OCI-LY3 (cell line): ENCODE data around the gene SEMG1.

ENCODE experiments used
- H2AFZ ChIP-seq: fragments of 200-600, 300-600 bp; shearing (Covaris generic); 2 replicates; pipeline ENCODE4 v1.6.0; 2014; ENCODE audit warnings: antibody characterized with exemption, low read depth, low read length
- H3K27ac ChIP-seq: fragments of 200-600, 300-600 bp; sonication (generic); 2 replicates; pipeline ENCODE4 v1.5.1; 2014; ENCODE audit warnings: mild to moderate bottlenecking, low read length, moderate library complexity, mixed read lengths
- H3K27me3 ChIP-seq: fragments of 200-600, 300-600 bp; sonication (generic); 2 replicates; pipeline ENCODE4 v1.6.1; 2014; ENCODE audit warnings: low read depth, low read length, mixed read lengths
- H3K36me3 ChIP-seq: fragments of 200-600, 300-600 bp; sonication (generic); replicated peaks from 2 replicates; pipeline ENCODE3; 2014; ENCODE audit warnings: low read depth, low read length, mixed read lengths
- H3K4me1 ChIP-seq: fragments of 300-600, 200-600 bp; sonication (generic); 2 replicates; pipeline ENCODE4 v1.6.1; 2014; ENCODE audit warnings: low read length, mixed read lengths
- H3K4me2 ChIP-seq: fragments of 200-600, 300-600 bp; sonication (generic); 2 replicates; pipeline ENCODE4 v1.6.1; 2014; ENCODE audit warnings: low read length, mixed read lengths
- H3K4me3 ChIP-seq: fragments of 300-600, 200-600 bp; sonication (generic); 2 replicates; pipeline ENCODE4 v1.5.1; 2014; ENCODE audit warnings: antibody characterized with exemption, mild to moderate bottlenecking, low read length, moderate library complexity
- H3K79me2 ChIP-seq: fragments of 300-600, 200-600 bp; shearing (Covaris generic); 2 replicates; pipeline ENCODE4 v1.6.1; 2014; ENCODE audit warnings: mild to moderate bottlenecking, low read length, mixed read lengths
- H3K9ac ChIP-seq: fragments of 300-600, 200-600 bp; shearing (Covaris generic); 2 replicates; pipeline ENCODE4 v1.6.0; 2014; ENCODE audit warnings: mild to moderate bottlenecking, low read length, moderate library complexity
- H3K9me3 ChIP-seq: fragments of 200-600, 300-600 bp; shearing (Covaris generic); 2 replicates; pipeline ENCODE4 v1.6.1; 2014; ENCODE audit warnings: low read length, mixed read lengths; ENCODE audit not compliant: insufficient read depth
- H4K20me1 ChIP-seq: fragments of 200-600, 300-600 bp; sonication (generic); 2 replicates; pipeline ENCODE4 v1.6.1; 2016; ENCODE audit warnings: low read length, mixed read lengths; ENCODE audit not compliant: insufficient read depth
- CTCF ChIP-seq: fragments of 200-600, 300-600 bp; sonication (generic); IDR thresholded peaks from 2 replicates; pipeline ENCODE4 v1.5.1; 2014; ENCODE audit warnings: antibody characterized with exemption, low read length, low read depth
- EZH2phosphoT487 ChIP-seq: fragments of 200-600 bp; shearing (Covaris generic); IDR thresholded peaks from 2 replicates; pipeline ENCODE4 v1.6.1; 2018; ENCODE audit warnings: antibody characterized with exemption, mixed run types, low read depth

The SEMG1 gene

GRCh38 chr20:45211569-45212474 lies 5.0 kb downstream of the SEMG1 start:
- no peaks in the 10 kb centered on the region for H4K20me1 ChIP-seq
- H2AFZ ChIP-seq, result no peak overlapping the region
- no peak for TF ChIP-seq EZH2phosphoT487
- no peak for TF ChIP-seq CTCF
- no peaks in the 10 kb centered on the region for H3K36me3 ChIP-seq
- no peak overlapping the region for H3K4me2 ChIP-seq
- no peak overlapping the region for H3K4me3 ChIP-seq
- no peak overlapping the region for H3K27ac ChIP-seq
- no peaks in the 10 kb centered on the region for H3K79me2 ChIP-seq
- no peaks in the 10 kb centered on the region for H3K9me3 ChIP-seq
- H3K9ac ChIP-seq, result no peak overlapping the region
- H3K27me3 ChIP-seq, result peaks cover 33% of the 10 kb centered on the region
- no peaks in the 10 kb centered on the region for H3K4me1 ChIP-seq

- Histone ChIP-seq H2AFZ (no peak overlapping the region), H3K9me3 (no peaks in the 10 kb centered on the region), H3K27me3 (peaks cover 26% of the 10 kb centered on the region; the same call in 1 of the 2 replicates), H3K79me2 (no peaks in the 10 kb centered on the region), H3K4me1 (no peaks in the 10 kb centered on the region), H3K4me2 (no peak overlapping the region), H3K27ac (no peak overlapping the region), H3K36me3 (no peaks in the 10 kb centered on the region), H3K9ac (no peak overlapping the region), H4K20me1 (no peaks in the 10 kb centered on the region), H3K4me3 (no peak overlapping the region)
- no peak for TF ChIP-seq EZH2phosphoT487
- TF ChIP-seq CTCF, result no peak
Observed at GRCh38 chr20:45212836-45213235, 6.0 kb downstream of the SEMG1 start.

GRCh38 chr20:45218124-45218523 lies 11.3 kb downstream of the SEMG1 start:
- no peak for TF ChIP-seq EZH2phosphoT487
- no peak for TF ChIP-seq CTCF
- 0 out of 2 replicates have a peak, but pooled peaks cover 3% of the 10 kb centered on the region for H3K9me3 ChIP-seq
- H3K27ac ChIP-seq, result no peak overlapping the region
- H3K9ac ChIP-seq, result no peak overlapping the region
- H3K79me2 ChIP-seq, result no peaks in the 10 kb centered on the region
- no peak overlapping the region for H2AFZ ChIP-seq
- H4K20me1 ChIP-seq, result no peaks in the 10 kb centered on the region
- no peak overlapping the region for H3K4me2 ChIP-seq
- no peak overlapping the region for H3K4me3 ChIP-seq
- H3K36me3 ChIP-seq, result no peaks in the 10 kb centered on the region
- H3K4me1 ChIP-seq, result no peaks in the 10 kb centered on the region
- H3K27me3 ChIP-seq, result peaks cover 41% of the 10 kb centered on the region

- Histone ChIP-seq H3K27ac (no peak overlapping the region), H3K4me1 (no peaks in the 10 kb centered on the region), H2AFZ (no peak overlapping the region), H3K4me2 (no peak overlapping the region), H3K27me3 (peaks cover 46% of the 10 kb centered on the region), H3K4me3 (no peak overlapping the region), H3K36me3 (no peaks in the 10 kb centered on the region), H3K9ac (no peak overlapping the region), H3K9me3 (0 out of 2 replicates have a peak, but pooled peaks cover 3% of the 10 kb centered on the region), H4K20me1 (no peaks in the 10 kb centered on the region), H3K79me2 (no peaks in the 10 kb centered on the region)
- TF ChIP-seq CTCF, result no peak
- no peak for TF ChIP-seq EZH2phosphoT487
Observed at GRCh38 chr20:45218636-45219035, 11.8 kb downstream of the SEMG1 start.
